OCI-LY7 (cell line): Measurements from ENCODE around the gene FBRSL1. TPM values are rescaled to one million over a fixed set of nuclear protein-coding genes. Genes with fewer than 3 reads are reported as not detected.

ENCODE experiments used
- BruUV-seq: library from RNA; stranded (reverse); fragments of 400-500 nt; replicated peaks from 2 replicates; lab custom pipeline; 2021; lab: Mats Ljungman, UMichigan
- CTCF ChIA-PET: fragments of 300-600 bp; sonication (Branson Sonifier 250); formaldehyde crosslinking; loops from one replicate; lab custom pipeline; 2022; ENCODE audit warnings: antibody characterized with exemption; ENCODE audit not compliant: unreplicated experiment; lab: Charles Lee
- POLR2A ChIA-PET: fragments of 300-600 bp; sonication (Branson Sonifier 250); formaldehyde crosslinking; loops from one replicate; lab custom pipeline; 2022; ENCODE audit warnings: antibody characterized with exemption; lab: Charles Lee
- DNase-seq: peaks from one replicate; pipeline ENCODE4 v3.0.0-alpha.2; 2015; ENCODE audit warnings: low spot score
- H2AFZ ChIP-seq: fragments of 200-600 bp; sonication (generic), shearing (Covaris generic); 2 replicates; pipeline ENCODE4 v1.6.1; 2014; ENCODE audit warnings: mild to moderate bottlenecking, antibody characterized with exemption, low read length, moderate library complexity
- H3K27ac ChIP-seq: fragments of 200-600 bp; sonication (generic); 2 replicates; pipeline ENCODE4 v1.5.1; 2014; ENCODE audit warnings: mixed run types, low read depth, mild to moderate bottlenecking, moderate library complexity, low read length, inconsistent platforms; ENCODE audit not compliant: poor library complexity, severe bottlenecking
- H3K36me3 ChIP-seq: fragments of 200-600 bp; sonication (generic); 2 replicates; pipeline ENCODE4 v1.6.1; 2014; ENCODE audit warnings: mild to moderate bottlenecking, antibody characterized with exemption, low read length, moderate library complexity, mixed read lengths; ENCODE audit not compliant: insufficient read depth
- H3K4me1 ChIP-seq: fragments of 200-600 bp; sonication (generic); 2 replicates; pipeline ENCODE4 v1.5.1; 2014; ENCODE audit warnings: mild to moderate bottlenecking, low read length; ENCODE audit not compliant: insufficient read depth, poor library complexity, severe bottlenecking
- H3K4me2 ChIP-seq: fragments of 200-600 bp; sonication (generic); 2 replicates; pipeline ENCODE4 v1.6.1; 2014; ENCODE audit warnings: mild to moderate bottlenecking, low read length
- H3K4me3 ChIP-seq: fragments of 200-600 bp; sonication (generic); 2 replicates; pipeline ENCODE4 v1.5.1; 2014; ENCODE audit warnings: mild to moderate bottlenecking, low read depth, low read length; ENCODE audit not compliant: poor library complexity, severe bottlenecking
- H3K79me2 ChIP-seq: fragments of 200-600 bp; sonication (generic); 2 replicates; pipeline ENCODE4 v1.6.1; 2016; ENCODE audit warnings: low read depth, mild to moderate bottlenecking, low read length, moderate library complexity, mixed read lengths; ENCODE audit not compliant: insufficient read depth
- H3K9me2 ChIP-seq: fragments of 200-600 bp; sonication (generic); 2 replicates; pipeline ENCODE4 v1.6.1; 2016; ENCODE audit warnings: mild to moderate bottlenecking, low read length, mixed read lengths; ENCODE audit not compliant: insufficient read depth
- H3K9me3 ChIP-seq: fragments of 200-600 bp; sonication (generic); 2 replicates; pipeline ENCODE4 v1.6.1; 2014; ENCODE audit warnings: mild to moderate bottlenecking, mixed run types, low read length, mixed read lengths
- H4K20me1 ChIP-seq: fragments of 200-600 bp; sonication (generic); 2 replicates; pipeline ENCODE4 v1.6.1; 2014; ENCODE audit warnings: mild to moderate bottlenecking, antibody characterized with exemption, low read length, moderate library complexity, mixed read lengths; ENCODE audit not compliant: insufficient read depth
- CTCF ChIP-seq: fragments of 200-600 bp; sonication (generic); conservative IDR thresholded peaks from 2 replicates; pipeline ENCODE4 v1.5.1; 2014; ENCODE audit warnings: mild to moderate bottlenecking, antibody characterized with exemption, low read length, moderate library complexity, mixed read lengths
- EZH2phosphoT487 ChIP-seq: fragments of 200-600 bp; sonication (generic); IDR thresholded peaks from 2 replicates; pipeline ENCODE4 v1.6.1; 2018; ENCODE audit warnings: low read depth, borderline replicate concordance, mild to moderate bottlenecking, mixed run types, antibody characterized with exemption, low read length, moderate library complexity, mixed read lengths
- intact Hi-C: fragments of 100-400 bp; cut with micrococcal nuclease; formaldehyde crosslinking; loops from one replicate; pipeline ENCODE4 v1.10.0; 2022; ENCODE audit not compliant: unreplicated experiment
- total RNA-seq, 2 experiments: library from RNA; depleted of rRNA in 1 of 2; stranded (reverse); fragments of >200 nt in 1 of 2; shearing (Covaris generic) in 1 of 2; gene quantifications; 2 replicates each; pipeline ENCODE4 v1.2.3, GENCODE V29; 2014 to 2022

FBRSL1 gene
- total RNA-seq, 2 experiments from 2014 or later: 24.6 to 87.8 TPM

GRCh38 chr12:132505852-132506219, 15.9 kb downstream of the FBRSL1 start:
- Histone ChIP-seq H3K36me3 (no peaks in the 10 kb centered on the region), H3K27ac (no peak overlapping the region), H3K4me1 (peaks cover 6% of the 10 kb centered on the region), H3K4me2 (no peak overlapping the region), H4K20me1 (peaks cover 7% of the 10 kb centered on the region; the same call in 1 of the 2 replicates), H3K9me3 (no peaks in the 10 kb centered on the region), H2AFZ (no peak overlapping the region), H3K79me2 (no peaks in the 10 kb centered on the region), H3K9me2 (no peaks in the 10 kb centered on the region), H3K4me3 (no peak overlapping the region)
- ChIA-PET POLR2A (no interaction called here), CTCF (no interaction called here)
- intact Hi-C loops: no loop called here
- DNase-seq: no peak
- TF ChIP-seq CTCF (no peak), EZH2phosphoT487 (no peak)
- BruUV-seq: no TSS peak

- CTCF ChIA-PET: no interaction called here
- TF ChIP-seq CTCF: no peak
- DNase-seq: no peak
- POLR2A ChIA-PET: no interaction called here
- Histone ChIP-seq H3K9me2 (no peaks in the 10 kb centered on the region), H3K4me3 (no peak overlapping the region), H3K9me3 (no peaks in the 10 kb centered on the region), H4K20me1 (peaks cover 7% of the 10 kb centered on the region; the same call in 1 of the 2 replicates), H3K4me1 (peaks cover 6% of the 10 kb centered on the region), H3K27ac (no peak overlapping the region), H2AFZ (no peak overlapping the region), H3K79me2 (no peaks in the 10 kb centered on the region), H3K36me3 (no peaks in the 10 kb centered on the region), H3K4me2 (no peak overlapping the region)
- no TSS peak for BruUV-seq
- intact Hi-C loops: no loop called here
These were observed 16.6 kb downstream of the FBRSL1 start for GRCh38 chr12:132506328-132507160.

GRCh38 chr12:132507161-132507538, 17.2 kb downstream of the FBRSL1 start:
- peaks cover 2% of the 10 kb centered on the region; the same call in 1 of the 2 replicates for H4K20me1 ChIP-seq
- no peak overlapping the region for H3K4me3 ChIP-seq
- no peaks in the 10 kb centered on the region for H3K79me2 ChIP-seq
- no peak overlapping the region for H3K27ac ChIP-seq
- no peaks in the 10 kb centered on the region for H3K36me3 ChIP-seq
- no peaks in the 10 kb centered on the region for H3K9me3 ChIP-seq
- peaks cover 3% of the 10 kb centered on the region for H3K4me1 ChIP-seq
- intact Hi-C loops: no loop called here
- CTCF ChIA-PET: no interaction called here
- no TSS peak for BruUV-seq
- no peaks in the 10 kb centered on the region for H3K9me2 ChIP-seq
- POLR2A ChIA-PET: no interaction called here
- DNase-seq: no peak
- no peak for TF ChIP-seq CTCF
- TF ChIP-seq EZH2phosphoT487: no peak
- H2AFZ ChIP-seq: no peak overlapping the region
- no peak overlapping the region for H3K4me2 ChIP-seq
